SK-N-MC (cell line): Measurements from ENCODE around the gene RNF17.

Source experiments
- EZH2 ChIP-seq: fragments of 200-600 bp; sonication (generic); IDR thresholded peaks from one replicate; pipeline ENCODE4 v1.6.1; 2017; ENCODE audit warnings: antibody characterized with exemption
- FOXP2 ChIP-seq: optimal IDR thresholded peaks from 2 replicates; pipeline ENCODE3; 2011; ENCODE audit warnings: mild to moderate bottlenecking, moderate library complexity; ENCODE audit not compliant: insufficient read depth; ENCODE audit errors: extremely low read length, control extremely low read depth
- POLR2AphosphoS5 ChIP-seq: IDR thresholded peaks from 2 replicates; pipeline ENCODE4 v1.6.1; 2012; ENCODE audit warnings: mild to moderate bottlenecking, low read depth, low read length, borderline replicate concordance

- TF ChIP-seq POLR2AphosphoS5 (no peak), EZH2 (no peak), FOXP2 (no peak)
Observed at GRCh38 chr13:24861617-24862362, 97.8 kb downstream of the RNF17 start.
